DOHH2 (cell line): ENCODE data around the gene GAR1.

ENCODE experiments used
- EZH2phosphoT487 ChIP-seq: fragments of 200-600 bp; sonication (generic); IDR thresholded peaks from 2 replicates; pipeline ENCODE4 v1.6.1; 2017; ENCODE audit warnings: borderline replicate concordance, mild to moderate bottlenecking, antibody characterized with exemption, low read length, moderate library complexity, mixed read lengths
- TF ChIP-seq, protein P1 (sequence below): fragments of 200-600 bp; sonication (generic); IDR thresholded peaks from one replicate; pipeline ENCODE4 v1.5.1; 2014; ENCODE audit warnings: antibody characterized with exemption, mild to moderate bottlenecking, low read depth, low read length; ENCODE audit not compliant: poor library complexity, severe bottlenecking

GRCh38 chr4:109809655-109810054 lies 5.9 kb upstream of the GAR1 start:
- TF ChIP-seq, protein P1, sequence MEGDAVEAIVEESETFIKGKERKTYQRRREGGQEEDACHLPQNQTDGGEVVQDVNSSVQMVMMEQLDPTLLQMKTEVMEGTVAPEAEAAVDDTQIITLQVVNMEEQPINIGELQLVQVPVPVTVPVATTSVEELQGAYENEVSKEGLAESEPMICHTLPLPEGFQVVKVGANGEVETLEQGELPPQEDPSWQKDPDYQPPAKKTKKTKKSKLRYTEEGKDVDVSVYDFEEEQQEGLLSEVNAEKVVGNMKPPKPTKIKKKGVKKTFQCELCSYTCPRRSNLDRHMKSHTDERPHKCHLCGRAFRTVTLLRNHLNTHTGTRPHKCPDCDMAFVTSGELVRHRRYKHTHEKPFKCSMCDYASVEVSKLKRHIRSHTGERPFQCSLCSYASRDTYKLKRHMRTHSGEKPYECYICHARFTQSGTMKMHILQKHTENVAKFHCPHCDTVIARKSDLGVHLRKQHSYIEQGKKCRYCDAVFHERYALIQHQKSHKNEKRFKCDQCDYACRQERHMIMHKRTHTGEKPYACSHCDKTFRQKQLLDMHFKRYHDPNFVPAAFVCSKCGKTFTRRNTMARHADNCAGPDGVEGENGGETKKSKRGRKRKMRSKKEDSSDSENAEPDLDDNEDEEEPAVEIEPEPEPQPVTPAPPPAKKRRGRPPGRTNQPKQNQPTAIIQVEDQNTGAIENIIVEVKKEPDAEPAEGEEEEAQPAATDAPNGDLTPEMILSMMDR = no peak
- TF ChIP-seq EZH2phosphoT487 = no peak
